Measurements from ENCODE around the gene GSTA2.
"Not testable (repeated sequence)": the region's sequence is repeated elsewhere in the genome, so short reads cannot be mapped to it uniquely, and the experiment has no call there.

The GSTA2 gene

DNA sequence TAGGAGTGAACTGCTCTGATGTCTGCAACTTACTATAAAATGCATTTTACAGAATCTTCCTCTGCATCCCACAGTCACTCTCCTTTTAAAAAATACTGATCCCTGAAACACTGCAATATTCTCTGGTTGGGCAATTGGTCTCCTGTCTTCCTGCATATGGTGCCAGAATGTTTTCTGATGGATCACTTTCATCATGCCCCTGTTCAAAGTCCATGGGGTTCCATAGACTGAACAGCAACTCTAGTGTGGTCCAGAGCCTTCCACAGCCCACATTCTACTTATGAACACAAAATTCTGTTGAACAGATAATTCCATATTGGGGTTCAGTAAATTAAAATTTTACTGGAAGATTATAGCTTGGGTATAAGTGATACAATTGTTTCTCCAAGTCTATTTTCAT lies 11.0 kb downstream of the GSTA2 start:
- Histone ChIP-seq H3K27ac (no peak overlapping the region), H3K4me2 (no peak overlapping the region), H4K20me1 (ENCODE audit: insufficient read depth) (no peaks in the 10 kb centered on the region), H3K4me1 (ENCODE audit: low read depth, poor library complexity, severe bottlenecking) (no peaks in the 10 kb centered on the region), H3K36me3 (ENCODE audit: insufficient read depth) (no peaks in the 10 kb centered on the region), H3K27me3 (ENCODE audit: insufficient read depth, low read depth) (no peaks in the 10 kb centered on the region), H3K4me3 (IDR thresholded peaks at IDR 0.05; ENCODE audit: insufficient read depth, low read depth, low read length) (no peak overlapping the region), H3K9ac (no peak overlapping the region), H3K79me2 (ENCODE audit: insufficient read depth, low read depth) (no peaks in the 10 kb centered on the region), H2AFZ (ENCODE audit: low read depth) (no peak overlapping the region)
- TF ChIP-seq, protein P1, sequence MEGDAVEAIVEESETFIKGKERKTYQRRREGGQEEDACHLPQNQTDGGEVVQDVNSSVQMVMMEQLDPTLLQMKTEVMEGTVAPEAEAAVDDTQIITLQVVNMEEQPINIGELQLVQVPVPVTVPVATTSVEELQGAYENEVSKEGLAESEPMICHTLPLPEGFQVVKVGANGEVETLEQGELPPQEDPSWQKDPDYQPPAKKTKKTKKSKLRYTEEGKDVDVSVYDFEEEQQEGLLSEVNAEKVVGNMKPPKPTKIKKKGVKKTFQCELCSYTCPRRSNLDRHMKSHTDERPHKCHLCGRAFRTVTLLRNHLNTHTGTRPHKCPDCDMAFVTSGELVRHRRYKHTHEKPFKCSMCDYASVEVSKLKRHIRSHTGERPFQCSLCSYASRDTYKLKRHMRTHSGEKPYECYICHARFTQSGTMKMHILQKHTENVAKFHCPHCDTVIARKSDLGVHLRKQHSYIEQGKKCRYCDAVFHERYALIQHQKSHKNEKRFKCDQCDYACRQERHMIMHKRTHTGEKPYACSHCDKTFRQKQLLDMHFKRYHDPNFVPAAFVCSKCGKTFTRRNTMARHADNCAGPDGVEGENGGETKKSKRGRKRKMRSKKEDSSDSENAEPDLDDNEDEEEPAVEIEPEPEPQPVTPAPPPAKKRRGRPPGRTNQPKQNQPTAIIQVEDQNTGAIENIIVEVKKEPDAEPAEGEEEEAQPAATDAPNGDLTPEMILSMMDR (conservative IDR thresholded peaks at IDR 0.05; ENCODE audit: low read depth, low read length): no peak

DNA sequence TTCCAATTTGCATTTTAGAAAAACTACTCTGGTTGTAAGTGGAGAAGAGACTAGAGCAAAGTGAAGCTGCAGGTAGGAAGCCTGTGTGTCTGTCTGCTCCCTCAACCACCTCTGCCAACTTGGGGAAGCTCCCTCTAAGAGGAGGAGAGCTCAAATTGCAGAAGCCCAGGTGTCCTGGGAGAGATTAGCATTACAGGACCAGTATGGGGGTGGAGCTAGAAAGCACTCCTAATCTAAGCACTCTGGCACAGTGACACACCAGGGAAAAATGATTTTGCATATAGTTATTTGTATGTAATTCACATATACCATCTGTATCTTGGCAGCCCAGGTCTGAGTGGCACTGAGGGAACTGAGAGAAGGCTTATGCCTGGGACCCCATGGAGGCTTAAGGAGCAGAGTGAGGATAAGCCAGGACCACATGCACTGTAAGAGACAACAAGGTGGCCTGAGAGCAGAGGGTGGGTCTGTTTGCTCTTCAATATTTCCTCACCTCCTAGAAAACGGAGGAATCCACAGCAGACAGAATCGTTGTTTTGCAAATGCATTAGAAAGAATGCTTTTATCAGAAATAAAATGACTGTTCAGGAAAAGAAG lies 13.6 kb downstream of the GSTA2 start:
- Histone ChIP-seq H4K20me1 (ENCODE audit: insufficient read depth) (no peaks in the 10 kb centered on the region), H3K36me3 (ENCODE audit: insufficient read depth) (no peaks in the 10 kb centered on the region), H3K27me3 (ENCODE audit: insufficient read depth, low read depth) (no peaks in the 10 kb centered on the region), H3K27ac (no peak overlapping the region), H3K79me2 (ENCODE audit: insufficient read depth, low read depth) (no peaks in the 10 kb centered on the region), H3K4me2 (no peak overlapping the region), H3K4me1 (ENCODE audit: low read depth, poor library complexity, severe bottlenecking) (no peaks in the 10 kb centered on the region), H3K4me3 (IDR thresholded peaks at IDR 0.05; ENCODE audit: insufficient read depth, low read depth, low read length) (no peak overlapping the region), H3K9ac (no peak overlapping the region), H2AFZ (ENCODE audit: low read depth) (no peak overlapping the region)
- TF ChIP-seq, protein P1 (conservative IDR thresholded peaks at IDR 0.05; ENCODE audit: low read depth, low read length): no peak

DNA sequence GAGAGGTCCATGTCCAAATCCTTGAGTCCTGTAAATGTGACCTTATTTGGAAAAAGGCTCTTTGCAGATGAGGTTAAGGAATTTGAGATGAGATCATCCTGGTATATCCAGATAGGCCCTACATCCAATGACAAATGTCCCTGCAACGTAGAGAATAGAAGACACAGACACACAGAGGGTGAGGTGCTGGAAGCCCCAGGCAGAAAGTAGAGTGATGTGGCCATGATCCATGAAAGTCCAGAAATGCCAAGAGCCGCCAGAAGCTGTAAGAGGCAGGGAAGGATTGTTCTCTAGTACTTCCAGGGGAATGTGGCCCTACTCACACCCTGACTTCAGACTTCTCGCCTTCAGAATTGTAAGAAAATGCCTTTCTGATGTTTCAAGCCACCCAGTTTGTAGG lies 16.0 kb downstream of the GSTA2 start:
- not testable (repeated sequence) for H3K4me2 ChIP-seq; H3K79me2 ChIP-seq (ENCODE audit: insufficient read depth, low read depth); H2AFZ ChIP-seq (ENCODE audit: low read depth); H3K9ac ChIP-seq; H3K27ac ChIP-seq; H4K20me1 ChIP-seq (ENCODE audit: insufficient read depth); H3K36me3 ChIP-seq (ENCODE audit: insufficient read depth); H3K4me3 ChIP-seq (IDR thresholded peaks at IDR 0.05; ENCODE audit: insufficient read depth, low read depth, low read length); H3K4me1 ChIP-seq (ENCODE audit: low read depth, poor library complexity, severe bottlenecking); H3K27me3 ChIP-seq (ENCODE audit: insufficient read depth, low read depth)

DNA sequence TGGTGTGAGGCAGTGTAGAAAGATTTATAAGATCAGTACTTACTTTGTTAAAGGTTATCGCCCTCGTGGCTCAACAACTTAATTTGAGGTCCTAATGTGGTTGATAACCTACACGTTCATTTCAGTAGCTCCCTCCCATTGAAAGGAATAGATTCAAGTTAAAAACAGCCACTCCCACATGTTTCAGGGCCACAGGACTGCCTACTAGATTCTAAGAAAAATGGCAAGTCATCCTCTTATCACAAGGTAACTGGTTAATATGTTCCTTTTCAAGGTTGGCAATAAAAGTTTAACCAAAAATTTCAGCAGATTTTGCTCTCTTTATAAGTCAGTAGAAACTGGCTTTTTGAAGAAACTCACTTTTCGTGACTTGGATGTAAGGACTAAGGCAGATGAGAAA lies 17.1 kb downstream of the GSTA2 start:
- no peak overlapping the region for H3K27ac ChIP-seq
- TF ChIP-seq, protein P1 (conservative IDR thresholded peaks at IDR 0.05; ENCODE audit: low read depth, low read length): no peak
- no peaks in the 10 kb centered on the region for H4K20me1 ChIP-seq (ENCODE audit: insufficient read depth)
- no peaks in the 10 kb centered on the region for H3K36me3 ChIP-seq (ENCODE audit: insufficient read depth)
- no peaks in the 10 kb centered on the region for H3K4me1 ChIP-seq (ENCODE audit: low read depth, poor library complexity, severe bottlenecking)
- H3K9ac ChIP-seq: no peak overlapping the region
- H2AFZ ChIP-seq (ENCODE audit: low read depth): no peak overlapping the region
- H3K4me3 ChIP-seq (IDR thresholded peaks at IDR 0.05; ENCODE audit: insufficient read depth, low read depth, low read length): no peak overlapping the region
- no peaks in the 10 kb centered on the region for H3K79me2 ChIP-seq (ENCODE audit: insufficient read depth, low read depth)
- H3K27me3 ChIP-seq (ENCODE audit: insufficient read depth, low read depth): no peaks in the 10 kb centered on the region
- no peak overlapping the region for H3K4me2 ChIP-seq

DNA sequence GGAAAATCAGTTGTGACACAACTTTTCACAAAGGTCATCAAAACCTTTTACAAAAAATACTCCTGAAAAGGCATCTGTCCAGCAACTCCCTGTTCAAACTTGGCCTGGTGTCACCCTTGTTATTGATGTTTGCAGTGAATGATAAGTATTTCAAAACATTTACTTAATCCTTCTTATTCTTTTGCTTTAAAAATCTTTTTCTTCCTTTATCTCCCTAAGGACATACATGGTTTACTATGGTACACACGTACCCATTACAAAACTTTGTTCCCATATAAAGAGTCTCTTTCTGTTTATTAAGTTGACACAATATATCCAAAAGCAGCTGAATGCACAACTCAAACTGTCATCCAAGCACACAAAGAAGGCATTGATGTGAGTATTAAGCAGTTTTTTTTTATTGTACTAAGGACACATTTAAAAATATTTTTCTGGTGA lies 17.5 kb downstream of the GSTA2 start:
- no peaks in the 10 kb centered on the region for H3K79me2 ChIP-seq (ENCODE audit: insufficient read depth, low read depth)
- TF ChIP-seq, protein P1 (conservative IDR thresholded peaks at IDR 0.05; ENCODE audit: low read depth, low read length): no peak
- no peak overlapping the region for H3K9ac ChIP-seq
- H3K27me3 ChIP-seq (ENCODE audit: insufficient read depth, low read depth): no peaks in the 10 kb centered on the region
- H3K4me2 ChIP-seq: no peak overlapping the region
- no peak overlapping the region for H3K4me3 ChIP-seq (IDR thresholded peaks at IDR 0.05; ENCODE audit: insufficient read depth, low read depth, low read length)
- H3K27ac ChIP-seq: no peak overlapping the region
- no peak overlapping the region for H2AFZ ChIP-seq (ENCODE audit: low read depth)
- no peaks in the 10 kb centered on the region for H3K4me1 ChIP-seq (ENCODE audit: low read depth, poor library complexity, severe bottlenecking)
- no peaks in the 10 kb centered on the region for H4K20me1 ChIP-seq (ENCODE audit: insufficient read depth)
- no peaks in the 10 kb centered on the region for H3K36me3 ChIP-seq (ENCODE audit: insufficient read depth)
